Osteoblast (primary cell): ENCODE measurements around the gene IRGC. TPM values are rescaled to one million over a fixed set of nuclear protein-coding genes. Genes with fewer than 3 reads are reported as not detected.

ENCODE experiments used
- DNase-seq: peaks from one replicate; pipeline ENCODE4 v3.0.0; 2011; ENCODE audit warnings: low spot score, mixed read lengths; ENCODE audit not compliant: insufficient read length; ENCODE audit errors: missing footprints
- H2AFZ ChIP-seq: 2 replicates; pipeline ENCODE4 v1.6.0; 2011; ENCODE audit warnings: mild to moderate bottlenecking, low read length
- H3K27ac ChIP-seq: 2 replicates; pipeline ENCODE4 v1.5.1; 2011; ENCODE audit warnings: mild to moderate bottlenecking, low read depth, low read length, moderate library complexity
- H3K27me3 ChIP-seq: 2 replicates; pipeline ENCODE4 v1.6.0; 2012; ENCODE audit warnings: mild to moderate bottlenecking, control low read depth, inconsistent platforms, low read length, moderate library complexity; ENCODE audit not compliant: insufficient read depth
- H3K36me3 ChIP-seq: 2 replicates; pipeline ENCODE4 v1.5.1; 2011; ENCODE audit warnings: mild to moderate bottlenecking, low read length, control low read depth, moderate library complexity; ENCODE audit not compliant: insufficient read depth
- H3K4me1 ChIP-seq: 2 replicates; pipeline ENCODE4 v1.5.1; 2011; ENCODE audit warnings: mild to moderate bottlenecking, low read length, control low read depth, moderate library complexity; ENCODE audit not compliant: insufficient read depth
- H3K4me2 ChIP-seq: 2 replicates; pipeline ENCODE4 v1.6.0; 2011; ENCODE audit warnings: mild to moderate bottlenecking, low read length; ENCODE audit not compliant: insufficient read depth
- H3K4me3 ChIP-seq: fragments of 200-600 bp; sonication (generic); 3 replicates; pipeline ENCODE4 v1.5.1; 2012; ENCODE audit warnings: mild to moderate bottlenecking, low read length, inconsistent platforms; ENCODE audit not compliant: insufficient read depth
- H3K79me2 ChIP-seq: 2 replicates; pipeline ENCODE4 v1.6.0; 2012; ENCODE audit warnings: mild to moderate bottlenecking, low read length, control low read depth, inconsistent platforms; ENCODE audit not compliant: insufficient read depth
- H3K9me3 ChIP-seq: 2 replicates; pipeline ENCODE4 v1.5.1; 2011; ENCODE audit warnings: low read depth, low read length, control low read depth
- H4K20me1 ChIP-seq: 2 replicates; pipeline ENCODE4 v1.6.0; 2012; ENCODE audit warnings: mild to moderate bottlenecking, low read length, control low read depth; ENCODE audit not compliant: insufficient read depth
- total RNA-seq: library from RNA; depleted of rRNA; stranded (reverse); fragments of >200 nt; gene quantifications from 2 replicates; pipeline ENCODE4 v1.2.3, GENCODE V29; 2012
- TF ChIP-seq, protein P1 (sequence below): IDR thresholded peaks from 2 replicates; pipeline ENCODE4 v1.5.1; 2011; ENCODE audit warnings: mild to moderate bottlenecking, low read depth, low read length, moderate library complexity; ENCODE audit errors: extremely low read depth

IRGC gene
- total RNA-seq, 1 donor = not detected

GRCh38 chr19:43743059-43743458 lies 27.2 kb downstream of the IRGC start:
- Histone ChIP-seq H3K4me2 (peak overlapping the region; percentile 28), H2AFZ (no peak overlapping the region), H3K27me3 (no peaks in the 10 kb centered on the region), H3K9me3 (no peaks in the 10 kb centered on the region), H3K79me2 (peaks cover under 1% of the 10 kb centered on the region), H3K27ac (peak overlapping the region; percentile 52), H4K20me1 (peaks cover 2% of the 10 kb centered on the region), H3K4me3 (no peak overlapping the region), H3K4me1 (peaks cover 16% of the 10 kb centered on the region), H3K36me3 (peaks cover 82% of the 10 kb centered on the region)
- TF ChIP-seq, protein P1, sequence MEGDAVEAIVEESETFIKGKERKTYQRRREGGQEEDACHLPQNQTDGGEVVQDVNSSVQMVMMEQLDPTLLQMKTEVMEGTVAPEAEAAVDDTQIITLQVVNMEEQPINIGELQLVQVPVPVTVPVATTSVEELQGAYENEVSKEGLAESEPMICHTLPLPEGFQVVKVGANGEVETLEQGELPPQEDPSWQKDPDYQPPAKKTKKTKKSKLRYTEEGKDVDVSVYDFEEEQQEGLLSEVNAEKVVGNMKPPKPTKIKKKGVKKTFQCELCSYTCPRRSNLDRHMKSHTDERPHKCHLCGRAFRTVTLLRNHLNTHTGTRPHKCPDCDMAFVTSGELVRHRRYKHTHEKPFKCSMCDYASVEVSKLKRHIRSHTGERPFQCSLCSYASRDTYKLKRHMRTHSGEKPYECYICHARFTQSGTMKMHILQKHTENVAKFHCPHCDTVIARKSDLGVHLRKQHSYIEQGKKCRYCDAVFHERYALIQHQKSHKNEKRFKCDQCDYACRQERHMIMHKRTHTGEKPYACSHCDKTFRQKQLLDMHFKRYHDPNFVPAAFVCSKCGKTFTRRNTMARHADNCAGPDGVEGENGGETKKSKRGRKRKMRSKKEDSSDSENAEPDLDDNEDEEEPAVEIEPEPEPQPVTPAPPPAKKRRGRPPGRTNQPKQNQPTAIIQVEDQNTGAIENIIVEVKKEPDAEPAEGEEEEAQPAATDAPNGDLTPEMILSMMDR = no peak
- DNase-seq = peak; percentile 85

DNA sequence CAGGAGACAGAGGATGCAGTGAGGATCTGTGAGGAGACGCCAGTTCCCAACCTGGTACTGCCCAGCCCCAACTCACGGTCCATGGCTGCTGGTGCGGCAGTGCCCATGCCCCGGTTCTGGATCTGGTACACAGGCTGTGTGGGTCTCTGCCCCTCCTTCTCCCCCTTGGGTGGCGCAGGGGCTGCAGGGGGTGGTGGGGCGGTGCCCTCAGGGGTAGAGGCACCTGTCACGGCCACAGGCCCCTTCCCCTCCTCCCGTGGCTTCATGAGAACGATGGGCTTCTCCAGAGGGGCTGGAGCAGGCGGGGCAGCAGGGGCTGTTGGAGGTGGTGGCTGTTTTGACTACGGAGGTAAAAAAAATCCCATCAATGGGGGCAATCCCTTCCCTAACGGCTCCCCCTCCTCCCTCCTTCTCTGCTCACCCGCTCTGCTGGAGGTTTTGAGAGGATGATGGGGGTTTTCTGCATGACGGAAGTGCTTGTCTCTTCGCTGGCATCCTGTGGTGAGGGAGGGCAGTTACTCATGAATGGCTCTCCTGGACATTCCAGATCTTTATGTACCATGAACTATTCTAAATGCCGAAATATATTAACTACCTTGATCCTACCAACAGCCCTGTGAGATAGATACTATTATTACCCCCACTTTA lies 31.8 kb downstream of the IRGC start:
- no peaks in the 10 kb centered on the region for H3K9me3 ChIP-seq
- peaks cover 43% of the 10 kb centered on the region for H3K79me2 ChIP-seq
- H3K4me1 ChIP-seq = peaks cover 27% of the 10 kb centered on the region
- peaks cover 12% of the 10 kb centered on the region for H4K20me1 ChIP-seq
- H3K27ac ChIP-seq = no peak overlapping the region
- H3K27me3 ChIP-seq = no peaks in the 10 kb centered on the region
- no peak overlapping the region for H2AFZ ChIP-seq
- H3K4me2 ChIP-seq = no peak overlapping the region
- no peak for DNase-seq
- TF ChIP-seq, protein P1 = no peak
- H3K4me3 ChIP-seq = no peak overlapping the region
- H3K36me3 ChIP-seq = peaks cover 65% of the 10 kb centered on the region

GRCh38 chr19:43748205-43748594 lies 32.3 kb downstream of the IRGC start:
- H3K4me3 ChIP-seq = no peak overlapping the region
- no peaks in the 10 kb centered on the region for H3K9me3 ChIP-seq
- peaks cover 12% of the 10 kb centered on the region for H4K20me1 ChIP-seq
- TF ChIP-seq, protein P1 = no peak
- H3K27me3 ChIP-seq = no peaks in the 10 kb centered on the region
- DNase-seq = peak; percentile 15
- H3K4me2 ChIP-seq = no peak overlapping the region
- H3K79me2 ChIP-seq = peaks cover 43% of the 10 kb centered on the region
- no peak overlapping the region for H3K27ac ChIP-seq
- peaks cover 27% of the 10 kb centered on the region for H3K4me1 ChIP-seq
- no peak overlapping the region for H2AFZ ChIP-seq
- peaks cover 65% of the 10 kb centered on the region for H3K36me3 ChIP-seq

DNA sequence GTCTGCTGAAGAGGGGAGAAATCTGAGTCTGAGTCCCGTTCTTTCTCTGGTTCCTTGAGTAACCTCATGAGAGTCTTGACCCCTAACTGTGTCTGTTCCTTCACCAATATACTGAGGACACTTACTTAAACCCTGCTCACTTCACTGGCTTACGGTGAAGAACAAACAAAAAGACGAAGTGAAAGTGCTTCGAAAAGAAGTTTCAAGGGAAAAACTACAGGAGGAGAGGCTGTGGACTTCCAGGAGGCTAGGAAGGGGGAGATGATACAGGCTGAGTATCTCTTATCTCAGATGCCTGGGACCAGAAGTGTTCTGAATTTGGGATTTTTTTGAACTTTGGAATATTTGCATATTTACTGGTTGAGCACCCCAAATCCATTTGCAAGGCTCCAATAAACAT lies 32.8 kb downstream of the IRGC start:
- Histone ChIP-seq H3K4me3 (no peak overlapping the region), H3K9me3 (no peaks in the 10 kb centered on the region), H4K20me1 (peaks cover 12% of the 10 kb centered on the region), H3K4me1 (peaks cover 28% of the 10 kb centered on the region), H3K79me2 (peaks cover 46% of the 10 kb centered on the region), H3K36me3 (peaks cover 61% of the 10 kb centered on the region), H3K27ac (no peak overlapping the region), H2AFZ (no peak overlapping the region), H3K27me3 (no peaks in the 10 kb centered on the region), H3K4me2 (no peak overlapping the region)
- no peak for DNase-seq
- TF ChIP-seq, protein P1 = no peak
